ENCODE measurements around the gene REXO5. TPM values are rescaled to one million over a fixed set of nuclear protein-coding genes. Genes with fewer than 3 reads are reported as not detected.
A peak's percentile ranks its signal among the peaks of the same experiment; 100 is the strongest.

Gene REXO5, protein sequence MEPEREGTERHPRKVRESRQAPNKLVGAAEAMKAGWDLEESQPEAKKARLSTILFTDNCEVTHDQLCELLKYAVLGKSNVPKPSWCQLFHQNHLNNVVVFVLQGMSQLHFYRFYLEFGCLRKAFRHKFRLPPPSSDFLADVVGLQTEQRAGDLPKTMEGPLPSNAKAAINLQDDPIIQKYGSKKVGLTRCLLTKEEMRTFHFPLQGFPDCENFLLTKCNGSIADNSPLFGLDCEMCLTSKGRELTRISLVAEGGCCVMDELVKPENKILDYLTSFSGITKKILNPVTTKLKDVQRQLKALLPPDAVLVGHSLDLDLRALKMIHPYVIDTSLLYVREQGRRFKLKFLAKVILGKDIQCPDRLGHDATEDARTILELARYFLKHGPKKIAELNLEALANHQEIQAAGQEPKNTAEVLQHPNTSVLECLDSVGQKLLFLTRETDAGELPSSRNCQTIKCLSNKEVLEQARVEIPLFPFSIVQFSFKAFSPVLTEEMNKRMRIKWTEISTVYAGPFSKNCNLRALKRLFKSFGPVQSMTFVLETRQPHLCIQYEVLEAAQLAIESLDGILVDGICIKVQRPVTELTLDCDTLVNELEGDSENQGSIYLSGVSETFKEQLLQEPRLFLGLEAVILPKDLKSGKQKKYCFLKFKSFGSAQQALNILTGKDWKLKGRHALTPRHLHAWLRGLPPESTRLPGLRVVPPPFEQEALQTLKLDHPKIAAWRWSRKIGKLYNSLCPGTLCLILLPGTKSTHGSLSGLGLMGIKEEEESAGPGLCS
- polyA plus RNA-seq (2013, experiment 1 of 2): 2.7 TPM
- polyA plus RNA-seq (2013, experiment 2 of 2): 2.8 TPM

DNA sequence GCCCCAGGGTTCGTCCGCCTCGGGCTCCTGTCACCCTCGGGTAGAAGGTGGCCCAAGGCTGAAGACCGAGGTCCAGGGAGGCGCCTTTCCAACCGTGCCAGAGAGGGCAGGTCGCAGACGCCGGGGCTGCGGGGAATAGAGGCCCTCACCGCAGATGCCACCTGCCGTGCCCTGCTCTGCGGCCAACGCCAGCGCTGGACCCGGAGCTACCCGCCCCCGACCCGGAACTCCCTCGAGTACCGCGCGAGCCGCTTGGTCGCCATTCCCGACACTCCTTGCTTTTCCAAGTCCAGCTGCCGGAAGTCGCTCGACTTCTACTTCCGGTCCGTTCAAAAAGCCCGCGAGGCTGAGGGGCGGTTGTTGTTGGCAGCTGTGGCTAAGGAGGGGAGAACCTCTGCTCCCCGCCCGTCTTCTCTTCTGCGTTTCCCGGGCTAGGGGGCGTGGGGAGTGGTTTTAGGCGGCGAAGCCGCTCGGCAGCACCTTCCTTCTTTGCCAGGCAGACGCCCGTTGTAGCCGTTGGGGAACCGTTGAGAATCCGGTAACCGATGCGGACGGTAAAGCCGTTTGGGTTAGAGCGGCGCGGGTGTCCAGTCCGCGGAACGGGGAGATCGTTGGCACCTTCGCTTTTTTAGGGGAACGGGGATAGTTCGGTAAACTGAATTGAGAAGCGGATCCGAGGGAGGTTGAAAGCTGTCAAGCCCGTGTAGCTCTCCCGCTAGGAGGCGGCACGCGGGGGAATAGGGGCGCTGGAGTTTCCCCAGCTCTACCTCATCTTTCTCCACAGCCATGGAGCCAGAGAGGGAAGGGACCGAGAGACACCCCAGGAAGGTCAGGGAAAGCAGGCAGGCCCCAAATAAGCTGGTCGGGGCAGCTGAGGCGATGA lies at the start of gene REXO5, which contains the start of gene ERI2:
REXO5 (plus strand) TSS at position 360 of the 883 bp plus-strand sequence; CDS start at position 787, 427 bp downstream.
ERI2 (minus strand) TSS at position 305 of the 883 bp plus-strand sequence; CDS start at position 263, 42 bp downstream.
- WGBS (ENCODE audit: extremely low coverage, insufficient coverage, low lambda C conversion rate): no CpG with 5 or more reads among the region's 74 CpGs
- peak within 1 kb of the TSS; percentile 33 for H4K5ac ChIP-seq (ENCODE audit: low read length)
- no peaks in the 10 kb centered on the region for H3K4me1 ChIP-seq (ENCODE audit: control insufficient read depth, low read depth, low read length)
- peak within 1 kb of the TSS; percentile 77 for H3K4ac ChIP-seq (ENCODE audit: low read depth, low read length)
- peak within 1 kb of the TSS; percentile 91 for H3K27ac ChIP-seq (ENCODE audit: low read depth, low read length)
- peak; percentile 98 for DNase-seq
- H3K18ac ChIP-seq (ENCODE audit: low read length): peak within 1 kb of the TSS; percentile 70
- peak within 1 kb of the TSS; percentile 95 for H3K9ac ChIP-seq (ENCODE audit: low read length)
- H3K56ac ChIP-seq (ENCODE audit: low read length): peak within 1 kb of the TSS; percentile 95
- H4K8ac ChIP-seq (ENCODE audit: low read depth, low read length): peak within 1 kb of the TSS; percentile 87
- peak within 1 kb of the TSS; percentile 96 for H3K4me3 ChIP-seq (ENCODE audit: low read length)
- no peak within 1 kb of the TSS for H2AK5ac ChIP-seq (ENCODE audit: low read length)
- H3K27me3 ChIP-seq (ENCODE audit: insufficient read depth, low read length, poor library complexity): no peaks in the 10 kb centered on the region
- H2BK120ac ChIP-seq (ENCODE audit: low read depth, low read length): no peak within 1 kb of the TSS
- no peaks in the 10 kb centered on the region for H3K79me1 ChIP-seq (ENCODE audit: low read length)
- no peaks in the 10 kb centered on the region for H3K36me3 ChIP-seq (ENCODE audit: control insufficient read depth, insufficient read depth, low read length)
- no peak within 1 kb of the TSS for H2BK15ac ChIP-seq (replicated peaks; ENCODE audit: low read depth)
- peak within 1 kb of the TSS; percentile 15 for H3K23ac ChIP-seq (ENCODE audit: low read length)
- H2BK5ac ChIP-seq (ENCODE audit: low read length): peak within 1 kb of the TSS; percentile 65
- H3K4me2 ChIP-seq (ENCODE audit: low read length): peak within 1 kb of the TSS; percentile 91
- H3K79me2 ChIP-seq (ENCODE audit: control insufficient read depth, insufficient read depth, low read length): no peaks in the 10 kb centered on the region

DNA sequence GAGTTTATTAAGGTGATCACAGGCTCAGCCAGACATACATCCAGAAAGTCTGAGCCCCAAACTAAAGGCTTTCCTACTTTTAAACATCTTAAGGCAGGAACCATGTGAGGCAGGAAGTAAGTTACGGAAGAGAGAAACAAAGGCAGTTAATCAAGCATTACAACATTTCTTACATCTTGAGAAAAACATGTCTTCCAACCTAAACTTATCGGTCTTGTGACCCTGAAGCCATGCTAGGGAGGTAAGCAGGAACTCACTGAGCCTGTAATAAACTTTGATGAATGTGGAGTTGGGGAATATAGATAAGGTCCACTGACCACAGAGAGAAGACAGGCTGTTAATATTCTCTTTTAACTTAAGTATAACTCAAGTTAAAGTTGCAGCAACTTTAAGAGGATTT lies 46.0 kb upstream of the REXO5 start:
- no peak overlapping the region for H2AK5ac ChIP-seq (ENCODE audit: low read length)
- H3K4me2 ChIP-seq (ENCODE audit: low read length): no peak overlapping the region
- no peak for DNase-seq
- H2BK120ac ChIP-seq (ENCODE audit: low read depth, low read length): no peak overlapping the region
- H3K79me2 ChIP-seq (ENCODE audit: control insufficient read depth, insufficient read depth, low read length): no peaks in the 10 kb centered on the region
- H3K4ac ChIP-seq (ENCODE audit: low read depth, low read length): no peak overlapping the region
- H3K27me3 ChIP-seq (ENCODE audit: insufficient read depth, low read length, poor library complexity): no peaks in the 10 kb centered on the region
- H3K56ac ChIP-seq (ENCODE audit: low read length): no peak overlapping the region
- WGBS (ENCODE audit: extremely low coverage, insufficient coverage, low lambda C conversion rate): no CpG with 5 or more reads among the region's 2 CpGs
- H3K27ac ChIP-seq (ENCODE audit: low read depth, low read length): no peak overlapping the region
- H3K36me3 ChIP-seq (ENCODE audit: control insufficient read depth, insufficient read depth, low read length): no peaks in the 10 kb centered on the region
- no peaks in the 10 kb centered on the region for H3K79me1 ChIP-seq (ENCODE audit: low read length)
- no peak overlapping the region for H4K5ac ChIP-seq (ENCODE audit: low read length)
- H3K18ac ChIP-seq (ENCODE audit: low read length): no peak overlapping the region
- no peak overlapping the region for H3K9ac ChIP-seq (ENCODE audit: low read length)
- H2BK5ac ChIP-seq (ENCODE audit: low read length): no peak overlapping the region
- no peak overlapping the region for H4K8ac ChIP-seq (ENCODE audit: low read depth, low read length)
- no peaks in the 10 kb centered on the region for H3K4me1 ChIP-seq (ENCODE audit: control insufficient read depth, low read depth, low read length)
- no peak overlapping the region for H3K4me3 ChIP-seq (ENCODE audit: low read length)
- no peak overlapping the region for H3K23ac ChIP-seq (ENCODE audit: low read length)
- H2BK15ac ChIP-seq (replicated peaks; ENCODE audit: low read depth): no peak overlapping the region

DNA sequence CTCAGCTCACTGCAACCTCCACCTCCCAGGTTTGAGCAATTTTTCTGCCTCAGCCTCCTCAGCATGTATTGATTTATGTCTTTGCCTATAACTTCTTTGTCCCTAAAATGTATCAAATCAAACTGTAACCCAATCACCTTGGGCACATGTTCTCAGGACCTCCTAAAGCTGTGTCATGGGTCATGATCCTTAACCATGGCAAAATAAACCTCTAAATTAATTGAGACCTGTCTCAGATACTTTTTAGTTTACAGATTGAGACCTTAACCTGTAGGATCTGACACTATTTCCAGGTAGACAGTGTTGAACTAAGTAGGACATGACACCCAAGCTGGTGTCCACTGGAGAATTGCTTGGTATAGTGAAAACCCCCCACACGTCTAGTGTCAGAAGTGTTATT lies 45.2 kb upstream of the REXO5 start:
- Histone ChIP-seq H3K36me3 (ENCODE audit: control insufficient read depth, insufficient read depth, low read length) (no peaks in the 10 kb centered on the region), H2BK15ac (replicated peaks; ENCODE audit: low read depth) (no peak overlapping the region), H3K79me1 (ENCODE audit: low read length) (no peaks in the 10 kb centered on the region), H3K4me1 (ENCODE audit: control insufficient read depth, low read depth, low read length) (no peaks in the 10 kb centered on the region), H3K56ac (ENCODE audit: low read length) (no peak overlapping the region), H4K8ac (ENCODE audit: low read depth, low read length) (no peak overlapping the region), H2BK120ac (ENCODE audit: low read depth, low read length) (no peak overlapping the region), H3K4ac (ENCODE audit: low read depth, low read length) (no peak overlapping the region), H2AK5ac (ENCODE audit: low read length) (no peak overlapping the region), H3K27me3 (ENCODE audit: insufficient read depth, low read length, poor library complexity) (no peaks in the 10 kb centered on the region), H3K9ac (ENCODE audit: low read length) (no peak overlapping the region), H3K4me2 (ENCODE audit: low read length) (no peak overlapping the region), H3K27ac (ENCODE audit: low read depth, low read length) (no peak overlapping the region), H3K23ac (ENCODE audit: low read length) (no peak overlapping the region), H4K5ac (ENCODE audit: low read length) (no peak overlapping the region), H3K4me3 (ENCODE audit: low read length) (no peak overlapping the region), H2BK5ac (ENCODE audit: low read length) (no peak overlapping the region), H3K79me2 (ENCODE audit: control insufficient read depth, insufficient read depth, low read length) (no peaks in the 10 kb centered on the region), H3K18ac (ENCODE audit: low read length) (no peak overlapping the region)
- no peak for DNase-seq
- WGBS (ENCODE audit: extremely low coverage, insufficient coverage, low lambda C conversion rate): no CpG with 5 or more reads among the region's 1 CpG

DNA sequence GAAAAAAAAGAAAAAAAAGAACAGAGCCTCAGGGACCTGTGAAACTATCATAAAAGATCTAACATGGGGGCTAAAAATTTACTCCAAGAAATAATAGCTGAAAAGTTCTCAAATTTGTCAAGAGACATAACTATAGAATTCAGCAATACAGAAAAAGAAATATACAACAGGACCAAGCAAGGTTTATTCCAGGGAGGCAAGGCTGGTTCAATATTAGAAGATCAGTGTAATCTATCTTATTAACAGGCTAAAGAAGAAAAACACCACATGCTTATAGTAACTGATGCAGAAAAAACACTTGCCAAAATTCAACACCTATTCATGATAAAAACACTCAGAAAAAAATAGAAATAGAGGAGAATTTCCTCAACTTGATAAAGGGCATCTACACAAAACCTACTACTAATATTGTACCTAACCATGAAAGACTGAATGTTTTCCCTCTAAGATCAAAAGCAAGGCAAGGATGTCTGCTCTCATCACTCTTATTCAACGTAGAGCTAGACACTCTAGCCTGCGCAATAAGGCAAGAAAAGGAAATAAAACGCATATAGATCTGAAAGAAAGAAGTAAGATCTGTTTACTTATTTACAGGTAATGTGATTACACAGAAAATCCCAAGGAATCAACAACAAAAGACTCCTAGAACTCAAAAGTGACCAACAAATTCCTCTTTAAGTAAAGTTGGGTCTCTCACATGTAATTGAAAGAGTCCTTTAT lies 43.8 kb upstream of the REXO5 start:
- Histone ChIP-seq H3K4me3 (ENCODE audit: low read length) (no peak overlapping the region), H3K27ac (ENCODE audit: low read depth, low read length) (no peak overlapping the region)
- no CpG with 5 or more reads among the region's 3 CpGs for WGBS (ENCODE audit: extremely low coverage, insufficient coverage, low lambda C conversion rate)

More for the DNA sequence above, 43.8 kb upstream of the REXO5 start:
- H3K56ac ChIP-seq (ENCODE audit: low read length): no peak overlapping the region
- no peaks in the 10 kb centered on the region for H3K27me3 ChIP-seq (ENCODE audit: insufficient read depth, low read length, poor library complexity)
- DNase-seq: no peak
- H3K4me1 ChIP-seq (ENCODE audit: control insufficient read depth, low read depth, low read length): no peaks in the 10 kb centered on the region
- no peak overlapping the region for H2BK120ac ChIP-seq (ENCODE audit: low read depth, low read length)
- no peak overlapping the region for H2BK5ac ChIP-seq (ENCODE audit: low read length)
- no peaks in the 10 kb centered on the region for H3K79me2 ChIP-seq (ENCODE audit: control insufficient read depth, insufficient read depth, low read length)
- H4K8ac ChIP-seq (ENCODE audit: low read depth, low read length): no peak overlapping the region
- H3K18ac ChIP-seq (ENCODE audit: low read length): no peak overlapping the region
- no peak overlapping the region for H3K9ac ChIP-seq (ENCODE audit: low read length)
- H3K36me3 ChIP-seq (ENCODE audit: control insufficient read depth, insufficient read depth, low read length): no peaks in the 10 kb centered on the region
- H3K23ac ChIP-seq (ENCODE audit: low read length): no peak overlapping the region
- no peak overlapping the region for H2AK5ac ChIP-seq (ENCODE audit: low read length)
- H4K5ac ChIP-seq (ENCODE audit: low read length): no peak overlapping the region
- H3K4me2 ChIP-seq (ENCODE audit: low read length): no peak overlapping the region
- H3K4ac ChIP-seq (ENCODE audit: low read depth, low read length): no peak overlapping the region
- H2BK15ac ChIP-seq (replicated peaks; ENCODE audit: low read depth): no peak overlapping the region
- no peaks in the 10 kb centered on the region for H3K79me1 ChIP-seq (ENCODE audit: low read length)
